Retinal pigment epithelial cell (primary cell): ENCODE results near the gene CCNA2.

Experiments
- DNase-seq: peaks from one replicate; pipeline ENCODE4 v3.0.0-alpha.2; 2010; ENCODE audit warnings: low read depth
- H3K4me3 ChIP-seq: 2 replicates; pipeline ENCODE4 v1.5.1; 2011; ENCODE audit warnings: mild to moderate bottlenecking, low read length, control low read depth, moderate library complexity
- TF ChIP-seq, protein P1 (sequence below): conservative IDR thresholded peaks from 2 replicates; pipeline ENCODE4 v1.5.1; 2011; ENCODE audit warnings: low read depth, low read length, control low read depth, inconsistent platforms

The CCNA2 gene

DNA sequence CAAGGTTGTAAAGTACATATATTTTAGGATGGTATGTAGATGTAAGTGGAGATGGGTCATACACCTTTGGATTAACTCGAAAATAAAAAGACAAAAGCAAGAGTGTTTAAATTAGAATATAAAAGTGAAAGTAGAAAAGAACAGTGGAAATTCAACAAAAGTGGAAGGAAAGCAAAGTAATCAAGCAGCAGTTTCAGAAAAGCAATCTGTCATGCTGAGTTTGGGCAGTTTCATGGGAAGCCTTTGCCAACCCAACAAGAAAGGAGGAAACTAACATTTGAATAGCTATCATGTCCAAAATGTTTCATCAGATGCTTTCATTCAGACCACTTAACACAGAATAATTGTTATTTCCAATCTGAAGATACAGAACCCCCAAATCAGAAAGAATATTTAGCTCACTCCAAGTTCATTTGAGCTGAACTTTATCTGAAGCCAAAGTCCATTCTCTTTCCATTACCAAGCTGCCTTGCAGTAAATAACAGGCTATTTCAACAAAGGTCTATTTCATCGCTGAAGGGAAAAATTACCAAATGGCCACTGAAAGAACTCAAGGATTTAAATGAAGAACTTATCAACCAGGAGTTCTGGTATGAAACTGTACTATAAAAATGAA, 24.4 kb downstream of the CCNA2 start:
- TF ChIP-seq, protein P1, sequence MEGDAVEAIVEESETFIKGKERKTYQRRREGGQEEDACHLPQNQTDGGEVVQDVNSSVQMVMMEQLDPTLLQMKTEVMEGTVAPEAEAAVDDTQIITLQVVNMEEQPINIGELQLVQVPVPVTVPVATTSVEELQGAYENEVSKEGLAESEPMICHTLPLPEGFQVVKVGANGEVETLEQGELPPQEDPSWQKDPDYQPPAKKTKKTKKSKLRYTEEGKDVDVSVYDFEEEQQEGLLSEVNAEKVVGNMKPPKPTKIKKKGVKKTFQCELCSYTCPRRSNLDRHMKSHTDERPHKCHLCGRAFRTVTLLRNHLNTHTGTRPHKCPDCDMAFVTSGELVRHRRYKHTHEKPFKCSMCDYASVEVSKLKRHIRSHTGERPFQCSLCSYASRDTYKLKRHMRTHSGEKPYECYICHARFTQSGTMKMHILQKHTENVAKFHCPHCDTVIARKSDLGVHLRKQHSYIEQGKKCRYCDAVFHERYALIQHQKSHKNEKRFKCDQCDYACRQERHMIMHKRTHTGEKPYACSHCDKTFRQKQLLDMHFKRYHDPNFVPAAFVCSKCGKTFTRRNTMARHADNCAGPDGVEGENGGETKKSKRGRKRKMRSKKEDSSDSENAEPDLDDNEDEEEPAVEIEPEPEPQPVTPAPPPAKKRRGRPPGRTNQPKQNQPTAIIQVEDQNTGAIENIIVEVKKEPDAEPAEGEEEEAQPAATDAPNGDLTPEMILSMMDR: no peak
- no peak for DNase-seq

DNA sequence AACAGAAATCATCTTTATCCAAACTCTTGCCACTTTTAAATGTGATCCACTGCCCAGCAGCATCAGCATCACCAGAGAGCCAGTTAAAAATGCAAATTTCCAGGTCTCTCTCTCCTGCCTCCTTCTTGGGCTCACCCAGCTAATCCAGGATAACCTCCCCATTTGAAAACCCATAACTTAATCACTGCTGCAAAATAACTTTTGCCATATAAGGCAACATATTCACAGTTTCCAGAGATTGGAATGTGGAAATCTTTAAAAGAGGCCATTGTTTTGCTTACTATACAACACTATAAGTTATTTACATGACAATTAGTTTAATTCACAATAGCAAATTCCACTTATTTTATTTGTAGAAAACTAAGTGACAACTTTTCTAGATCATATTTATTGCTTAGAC, 27.4 kb downstream of the CCNA2 start:
- peak; percentile 75 for DNase-seq
- TF ChIP-seq, protein P1: no peak
- H3K4me3 ChIP-seq: no peak overlapping the region

More for the DNA sequence above, 24.4 kb downstream of the CCNA2 start:
- H3K4me3 ChIP-seq: no peak overlapping the region

DNA sequence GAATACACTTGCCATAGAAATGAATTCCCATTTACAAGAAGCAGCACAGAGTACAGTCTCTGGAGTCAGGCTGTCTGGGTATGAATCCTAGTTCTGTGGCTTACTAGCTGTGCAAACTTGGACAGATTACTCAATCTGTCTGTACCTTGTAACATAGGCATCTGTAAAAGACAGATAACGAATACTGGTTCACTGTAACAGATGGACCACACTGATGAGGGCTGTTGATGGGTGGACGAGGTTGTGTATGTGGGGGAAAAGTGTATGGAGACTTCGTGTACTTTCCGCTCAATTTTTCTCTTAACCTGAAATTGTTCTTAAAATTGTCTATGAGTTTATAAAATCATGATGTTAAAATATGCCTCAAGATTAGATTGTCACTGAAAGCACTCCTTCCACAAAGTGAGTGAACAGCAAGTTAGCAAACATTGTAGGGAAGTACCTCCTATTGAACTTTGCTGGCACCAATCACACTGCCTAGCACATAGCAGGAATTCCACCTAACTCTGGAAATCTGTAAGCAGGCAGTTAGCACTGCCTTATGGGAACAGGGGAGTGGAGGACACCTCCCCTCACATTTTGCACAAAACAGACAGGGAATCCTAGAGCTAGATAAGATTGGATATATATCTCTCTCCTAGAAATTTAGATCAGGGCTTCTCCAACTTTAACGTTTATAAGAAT, 29.0 kb downstream of the CCNA2 start:
- DNase-seq: no peak
- TF ChIP-seq, protein P1: no peak
- H3K4me3 ChIP-seq: no peak overlapping the region

DNA sequence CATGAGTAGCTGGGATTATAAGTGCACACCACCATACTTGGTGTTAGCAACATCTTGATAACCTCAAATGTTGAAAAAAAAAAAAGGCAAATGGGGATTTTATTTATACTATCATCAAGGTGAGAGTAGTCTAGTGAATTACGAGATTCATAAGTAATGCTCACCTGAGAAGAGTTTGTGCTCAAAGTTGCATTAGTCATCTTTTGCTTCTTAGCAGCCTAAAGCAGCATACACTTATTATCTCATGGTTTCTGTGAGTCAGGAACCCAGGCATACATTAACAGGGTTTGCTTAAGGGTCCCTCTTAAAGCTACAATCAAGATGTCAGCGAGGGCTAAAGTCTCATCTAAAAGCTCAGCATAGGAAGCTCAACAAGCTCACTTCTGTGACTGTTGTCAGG, 30.7 kb downstream of the CCNA2 start:
- TF ChIP-seq, protein P1: no peak
- DNase-seq: no peak
- H3K4me3 ChIP-seq: no peak overlapping the region

DNA sequence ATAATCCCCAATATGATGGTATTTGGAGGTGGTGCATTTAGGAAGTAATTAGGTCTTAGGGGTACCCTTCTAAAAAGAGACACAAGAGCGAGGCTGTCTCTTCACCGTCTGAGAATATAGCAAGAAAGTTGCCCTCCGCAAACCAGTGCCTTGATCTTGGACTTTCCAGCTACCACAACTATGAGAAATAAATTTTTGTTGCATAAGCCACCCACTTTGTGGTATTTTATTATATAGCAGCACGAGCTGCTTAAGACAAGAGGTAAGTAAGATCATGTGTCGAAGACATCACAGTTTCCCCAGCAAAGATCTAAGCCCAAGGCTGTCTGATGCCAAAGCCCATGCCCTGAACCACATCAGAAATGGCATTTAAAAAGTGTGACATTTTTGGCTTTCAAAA, 32.2 kb downstream of the CCNA2 start:
- TF ChIP-seq, protein P1: no peak
- no peak overlapping the region for H3K4me3 ChIP-seq
- DNase-seq: no peak

DNA sequence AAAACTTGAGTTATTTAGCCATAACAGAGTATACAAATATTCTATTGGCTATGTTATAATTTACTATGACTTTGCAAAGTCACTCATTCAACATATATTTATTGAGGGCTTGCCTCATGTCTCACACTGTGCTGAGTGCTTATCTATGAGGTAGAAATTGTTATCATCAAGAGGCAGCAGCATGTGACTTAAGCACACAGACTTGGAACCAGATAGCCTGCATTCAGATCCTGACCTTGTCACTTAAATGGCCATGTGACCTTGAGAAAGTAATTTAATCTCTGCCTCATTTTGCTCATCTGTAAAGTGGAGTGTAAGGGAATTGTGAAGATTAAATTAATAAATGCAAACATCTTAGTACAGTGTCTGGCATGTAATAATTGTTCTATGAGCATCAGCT, 32.7 kb downstream of the CCNA2 start:
- no peak overlapping the region for H3K4me3 ChIP-seq
- TF ChIP-seq, protein P1: no peak
- DNase-seq: no peak
